Stimulated activated naive CD4-positive, alpha-beta T cell (primary cell): ENCODE data around the gene KRT74.

Experiments used
- DNase-seq, 6 experiments: peaks; one replicate each; lab custom pipeline; 2025; lab: John Stamatoyannopoulos, UW

KRT74 gene

GRCh38 chr12:52537101-52537500 lies 36.5 kb downstream of the KRT74 start:
- DNase-seq = no peak

- DNase-seq = no peak
These were observed 38.1 kb downstream of the KRT74 start for GRCh38 chr12:52535574-52535973.

- DNase-seq = no peak
These were observed 39.2 kb downstream of the KRT74 start for GRCh38 chr12:52534482-52534881.

GRCh38 chr12:52533686-52534470 lies 39.8 kb downstream of the KRT74 start:
- no peak for DNase-seq

GRCh38 chr12:52532636-52533035 lies 41.0 kb downstream of the KRT74 start:
- no peak for DNase-seq

GRCh38 chr12:52531566-52532300 lies 41.9 kb downstream of the KRT74 start:
- no peak for DNase-seq

- no peak for DNase-seq
These were observed 42.7 kb downstream of the KRT74 start for GRCh38 chr12:52530905-52531304.

GRCh38 chr12:52530366-52530765 lies 43.3 kb downstream of the KRT74 start:
- DNase-seq = no peak

GRCh38 chr12:52529846-52530245 lies 43.8 kb downstream of the KRT74 start:
- DNase-seq = no peak

GRCh38 chr12:52529417-52529816 lies 44.2 kb downstream of the KRT74 start:
- DNase-seq = no peak

GRCh38 chr12:52528641-52529143 lies 45.0 kb downstream of the KRT74 start:
- no peak for DNase-seq

GRCh38 chr12:52527121-52527800 lies 46.4 kb downstream of the KRT74 start:
- no peak for DNase-seq

GRCh38 chr12:52526511-52526951 lies 47.1 kb downstream of the KRT74 start:
- DNase-seq = no peak

GRCh38 chr12:52525661-52526499 lies 47.8 kb downstream of the KRT74 start:
- no peak for DNase-seq

GRCh38 chr12:52524898-52525591 lies 48.6 kb downstream of the KRT74 start:
- no peak for DNase-seq

- DNase-seq = no peak
These were observed 49.3 kb downstream of the KRT74 start for GRCh38 chr12:52524241-52524897.

GRCh38 chr12:52523824-52524223 lies 49.8 kb downstream of the KRT74 start:
- DNase-seq = no peak

- no peak for DNase-seq
These were observed 51.2 kb downstream of the KRT74 start for GRCh38 chr12:52522346-52523011.

- DNase-seq = no peak
These were observed 51.9 kb downstream of the KRT74 start for GRCh38 chr12:52521568-52522266.
